ENCODE data around the gene LYRM9.

The LYRM9 gene

GRCh38 chr17:27937025-27937546, 43.9 kb upstream of the LYRM9 start:
- Histone ChIP-seq H3K9me3 (ENCODE audit: severe bottlenecking) (no peaks in the 10 kb centered on the region), H3K36me3 (no peaks in the 10 kb centered on the region), H3K4me3 (ENCODE audit: low read depth, low read length) (no peak overlapping the region), H3K27ac (no peak overlapping the region), H3K27me3 (ENCODE audit: insufficient read depth, low read depth, severe bottlenecking) (no peaks in the 10 kb centered on the region)
- DNase-seq, result no peak
- no peak for TF ChIP-seq CTCF (IDR thresholded peaks at IDR 0.05; ENCODE audit: low read depth, low read length)

- no peaks in the 10 kb centered on the region for H3K36me3 ChIP-seq
- no peaks in the 10 kb centered on the region for H3K27me3 ChIP-seq (ENCODE audit: insufficient read depth, low read depth, severe bottlenecking)
- no peak for DNase-seq
- no peaks in the 10 kb centered on the region for H3K9me3 ChIP-seq (ENCODE audit: severe bottlenecking)
- no peak for TF ChIP-seq CTCF (IDR thresholded peaks at IDR 0.05; ENCODE audit: low read depth, low read length)
- H3K4me3 ChIP-seq (ENCODE audit: low read depth, low read length), result no peak overlapping the region
- H3K27ac ChIP-seq, result no peak overlapping the region
Observed at GRCh38 chr17:27930000-27930399, 36.8 kb upstream of the LYRM9 start.

GRCh38 chr17:27928587-27928986, 35.4 kb upstream of the LYRM9 start:
- Histone ChIP-seq H3K9me3 (ENCODE audit: severe bottlenecking) (no peaks in the 10 kb centered on the region), H3K36me3 (no peaks in the 10 kb centered on the region), H3K27ac (no peak overlapping the region)

GRCh38 chr17:27927781-27928180, 34.6 kb upstream of the LYRM9 start:
- H3K27me3 ChIP-seq (ENCODE audit: insufficient read depth, low read depth, severe bottlenecking), result no peaks in the 10 kb centered on the region
- TF ChIP-seq CTCF (IDR thresholded peaks at IDR 0.05; ENCODE audit: low read depth, low read length), result no peak
- H3K27ac ChIP-seq, result no peak overlapping the region
- no peak overlapping the region for H3K4me3 ChIP-seq (ENCODE audit: low read depth, low read length)
- DNase-seq, result no peak
- H3K9me3 ChIP-seq (ENCODE audit: severe bottlenecking), result no peaks in the 10 kb centered on the region
- H3K36me3 ChIP-seq, result no peaks in the 10 kb centered on the region

More at GRCh38 chr17:27928587-27928986, 35.4 kb upstream of the LYRM9 start:
- DNase-seq, result no peak
- Histone ChIP-seq H3K4me3 (ENCODE audit: low read depth, low read length) (no peak overlapping the region), H3K27me3 (ENCODE audit: insufficient read depth, low read depth, severe bottlenecking) (no peaks in the 10 kb centered on the region)
- TF ChIP-seq CTCF (IDR thresholded peaks at IDR 0.05; ENCODE audit: low read depth, low read length), result no peak

GRCh38 chr17:27921599-27921998, 28.4 kb upstream of the LYRM9 start:
- TF ChIP-seq CTCF (IDR thresholded peaks at IDR 0.05; ENCODE audit: low read depth, low read length), result no peak
- Histone ChIP-seq H3K4me3 (ENCODE audit: low read depth, low read length) (no peak overlapping the region), H3K36me3 (no peaks in the 10 kb centered on the region), H3K27me3 (ENCODE audit: insufficient read depth, low read depth, severe bottlenecking) (no peaks in the 10 kb centered on the region), H3K9me3 (ENCODE audit: severe bottlenecking) (no peaks in the 10 kb centered on the region), H3K27ac (no peak overlapping the region)
- no peak for DNase-seq

GRCh38 chr17:27921077-27921476, 27.9 kb upstream of the LYRM9 start:
- H3K36me3 ChIP-seq, result no peaks in the 10 kb centered on the region
- no peak overlapping the region for H3K27ac ChIP-seq
- no peak for DNase-seq
- H3K27me3 ChIP-seq (ENCODE audit: insufficient read depth, low read depth, severe bottlenecking), result no peaks in the 10 kb centered on the region
- no peaks in the 10 kb centered on the region for H3K9me3 ChIP-seq (ENCODE audit: severe bottlenecking)
- no peak for TF ChIP-seq CTCF (IDR thresholded peaks at IDR 0.05; ENCODE audit: low read depth, low read length)
- no peak overlapping the region for H3K4me3 ChIP-seq (ENCODE audit: low read depth, low read length)

Measured in WERI-Rb-1 (cell line).